Ovary (tissue), 9 donors: Measurements from ENCODE around the gene CRTC3. TPM values are rescaled to one million over a fixed set of nuclear protein-coding genes. Genes with fewer than 3 reads are reported as not detected.
A peak's percentile ranks its signal among the peaks of the same experiment; 100 is the strongest.

Experiments
- DNase-seq, 5 donors: peaks; one replicate each; pipeline ENCODE4 v3.0.0-alpha.2; 2019 to 2020
- H3K27ac ChIP-seq, 2 donors: fragments of 200-600 bp; one replicate each; pipeline versions ENCODE4 v1.5.1 to v1.8.0; 2019 to 2022
- H3K27me3 ChIP-seq: fragments of 200-600 bp; one replicate; pipeline ENCODE4 v1.8.0; 2022
- H3K36me3 ChIP-seq: fragments of 200-600 bp; sonication (generic); one replicate; pipeline ENCODE4 v1.5.1; 2019
- H3K4me1 ChIP-seq: one replicate; pipeline ENCODE4 v1.8.1; 2013; ENCODE audit warnings: mild to moderate bottlenecking, moderate library complexity; ENCODE audit not compliant: insufficient read depth
- H3K4me3 ChIP-seq: fragments of 200-600 bp; sonication (generic); one replicate; pipeline ENCODE4 v1.5.1; 2017
- H3K9me3 ChIP-seq, 2 donors: fragments of 200-600 bp in 1 of 2; sonication (generic) in 1 of 2; one replicate each; pipeline versions ENCODE4 v1.5.1 to v1.8.1; 2013 to 2019; ENCODE audit warnings: mild to moderate bottlenecking in 1 of 2, moderate library complexity in 1 of 2
- CTCF ChIP-seq, 3 donors: fragments of 450-650 bp in 2 of 3; fragments of 200-600 bp in 1 of 3; IDR thresholded peaks; one replicate each; pipeline versions ENCODE4 v1.5.1 to v1.8.0; 2016 to 2022; ENCODE audit warnings: antibody characterized with exemption in 3 of 3, mild to moderate bottlenecking in 1 of 3
- EP300 ChIP-seq: sonication (generic); formaldehyde crosslinking; IDR thresholded peaks from one replicate; pipeline ENCODE4 v1.6.1; 2017; ENCODE audit warnings: antibody characterized with exemption
- POLR2A ChIP-seq: fragments of 450-650 bp; IDR thresholded peaks from one replicate; pipeline ENCODE4 v1.6.1; 2017; ENCODE audit warnings: antibody characterized with exemption, mild to moderate bottlenecking, moderate library complexity
- WGBS, 3 donors: extraction: QIAGEN DNeasy Blood & Tissue Kit in 1 of 3; methylation state at CpG; one replicate each; pipeline versions ENCODE4 v1.1.5 to v1.1.7; 2013 to 2017; 5-methylcytosine and 5-hydroxymethylcytosine counted together
- intact Hi-C, 4 donors: fragments of 100-400 bp; cut with DNase I; formaldehyde crosslinking; loops; one replicate each; pipeline versions ENCODE4 v1.11.0 to v1.15.1; 2022 to 2023
- polyA plus RNA-seq, 2 donors: library from polyadenylated mRNA; stranded (reverse); fragments of 200-250 nt in 1 of 2; fragments of 350-450 nt in 1 of 2; fragmentation: Illumina TruSeq in 1 of 2; extraction: RNeasy Lipid Tissue Mini Kit (QIAGEN cat#74804) in 1 of 2; gene quantifications; one replicate each; pipeline ENCODE4 v1.2.3, GENCODE V29; 2013 to 2014
- total RNA-seq, 7 donors: library from RNA; depleted of rRNA in 2 of 7; stranded (reverse); fragments of >200 nt in 2 of 7; fragmentation: NEBNext Ultra II Directional in 3 of 7; extraction: Animal tissue kit (Norgen Biotek cat#: 25700) in 3 of 7; gene quantifications; one replicate each; pipeline versions ENCODE4 v1.1.0 to v1.2.4, GENCODE V29; 2016 to 2023
- donor health status: DM: no; HTN: no; CAD: no; lungs with moderate emphysema.
- donor health status: DM: no; HTN: no; CAD: no.
- donor health status: Bipolar disorder and iron deficiency.
- donor health status: DM: yes; HTN: yes; CAD: no.
- donor health status: DM: no; HTN: no; CAD: no.
- donor health status: DM: yes; HTN: yes; CAD: no.

The CRTC3 gene
- total and polyA plus RNA-seq, 9 donors: 36.9 to 106 (median 85.4) TPM

- TF ChIP-seq EP300 (no peak), CTCF (IDR thresholded peaks at IDR 0.05) (no peak), POLR2A (no peak)
- H3K4me3 ChIP-seq: no peak overlapping the region
- 38 to 59% (median 51%) methylated on average over 6 of the region's 6 CpGs for WGBS, 3 donors
- DNase-seq: no peak
- no peak overlapping the region for H3K27ac ChIP-seq
- intact Hi-C loops: no loop called here
- peaks cover 3% of the 10 kb centered on the region for H3K4me1 ChIP-seq
- H3K36me3 ChIP-seq: no peaks in the 10 kb centered on the region
- no peaks in the 10 kb centered on the region for H3K9me3 ChIP-seq
- no peaks in the 10 kb centered on the region for H3K27me3 ChIP-seq
These were observed 108.0 kb downstream of the CRTC3 start for GRCh38 chr15:90637693-90638092.

GRCh38 chr15:90638201-90638691 lies 108.5 kb downstream of the CRTC3 start:
- Histone ChIP-seq H3K4me1 (peaks cover 3% of the 10 kb centered on the region), H3K36me3 (no peaks in the 10 kb centered on the region), H3K27me3 (no peaks in the 10 kb centered on the region), H3K4me3 (no peak overlapping the region), H3K27ac (peak overlapping the region in 1 of 2 donors; percentile 23), H3K9me3 (no peaks in the 10 kb centered on the region)
- TF ChIP-seq CTCF (IDR thresholded peaks at IDR 0.05): no peak
- no peak for TF ChIP-seq EP300
- no peak for TF ChIP-seq POLR2A
- no peak for DNase-seq
- WGBS, 3 donors: 57 to 74% (median 69%) methylated on average over 12 of the region's 12 CpGs
- intact Hi-C loops: no loop called here

- Histone ChIP-seq H3K9me3 (no peaks in the 10 kb centered on the region), H3K27me3 (no peaks in the 10 kb centered on the region), H3K4me1 (peaks cover 3% of the 10 kb centered on the region), H3K36me3 (no peaks in the 10 kb centered on the region), H3K27ac (peak overlapping the region in 1 of 2 donors; percentile 23), H3K4me3 (no peak overlapping the region)
- 89 to 92% (median 91%) methylated on average over 11 of the region's 11 CpGs for WGBS, 3 donors
- no peak for DNase-seq
- intact Hi-C loops: no loop called here
- TF ChIP-seq CTCF (IDR thresholded peaks at IDR 0.05): no peak
- TF ChIP-seq POLR2A: no peak
- no peak for TF ChIP-seq EP300
These were observed 109.2 kb downstream of the CRTC3 start for GRCh38 chr15:90638963-90639362.

- no peak for DNase-seq
- Histone ChIP-seq H3K27ac (no peak overlapping the region), H3K36me3 (no peaks in the 10 kb centered on the region), H3K27me3 (no peaks in the 10 kb centered on the region), H3K4me3 (no peak overlapping the region), H3K4me1 (peaks cover 3% of the 10 kb centered on the region), H3K9me3 (no peaks in the 10 kb centered on the region)
- intact Hi-C loops: loop anchor here in 1 of 4 donors (10.0 kb wide), 1 partner anchor 54 kb away; no protein-coding TSS in a partner anchor
- 93 to 94% (median 94%) methylated on average over 8 of the region's 8 CpGs for WGBS, 3 donors
- TF ChIP-seq CTCF (IDR thresholded peaks at IDR 0.05) (no peak), POLR2A (no peak), EP300 (no peak)
These were observed 111.1 kb downstream of the CRTC3 start for GRCh38 chr15:90640862-90641261.
